ENCODE results near the gene SCAPER.

SCAPER gene, protein sequence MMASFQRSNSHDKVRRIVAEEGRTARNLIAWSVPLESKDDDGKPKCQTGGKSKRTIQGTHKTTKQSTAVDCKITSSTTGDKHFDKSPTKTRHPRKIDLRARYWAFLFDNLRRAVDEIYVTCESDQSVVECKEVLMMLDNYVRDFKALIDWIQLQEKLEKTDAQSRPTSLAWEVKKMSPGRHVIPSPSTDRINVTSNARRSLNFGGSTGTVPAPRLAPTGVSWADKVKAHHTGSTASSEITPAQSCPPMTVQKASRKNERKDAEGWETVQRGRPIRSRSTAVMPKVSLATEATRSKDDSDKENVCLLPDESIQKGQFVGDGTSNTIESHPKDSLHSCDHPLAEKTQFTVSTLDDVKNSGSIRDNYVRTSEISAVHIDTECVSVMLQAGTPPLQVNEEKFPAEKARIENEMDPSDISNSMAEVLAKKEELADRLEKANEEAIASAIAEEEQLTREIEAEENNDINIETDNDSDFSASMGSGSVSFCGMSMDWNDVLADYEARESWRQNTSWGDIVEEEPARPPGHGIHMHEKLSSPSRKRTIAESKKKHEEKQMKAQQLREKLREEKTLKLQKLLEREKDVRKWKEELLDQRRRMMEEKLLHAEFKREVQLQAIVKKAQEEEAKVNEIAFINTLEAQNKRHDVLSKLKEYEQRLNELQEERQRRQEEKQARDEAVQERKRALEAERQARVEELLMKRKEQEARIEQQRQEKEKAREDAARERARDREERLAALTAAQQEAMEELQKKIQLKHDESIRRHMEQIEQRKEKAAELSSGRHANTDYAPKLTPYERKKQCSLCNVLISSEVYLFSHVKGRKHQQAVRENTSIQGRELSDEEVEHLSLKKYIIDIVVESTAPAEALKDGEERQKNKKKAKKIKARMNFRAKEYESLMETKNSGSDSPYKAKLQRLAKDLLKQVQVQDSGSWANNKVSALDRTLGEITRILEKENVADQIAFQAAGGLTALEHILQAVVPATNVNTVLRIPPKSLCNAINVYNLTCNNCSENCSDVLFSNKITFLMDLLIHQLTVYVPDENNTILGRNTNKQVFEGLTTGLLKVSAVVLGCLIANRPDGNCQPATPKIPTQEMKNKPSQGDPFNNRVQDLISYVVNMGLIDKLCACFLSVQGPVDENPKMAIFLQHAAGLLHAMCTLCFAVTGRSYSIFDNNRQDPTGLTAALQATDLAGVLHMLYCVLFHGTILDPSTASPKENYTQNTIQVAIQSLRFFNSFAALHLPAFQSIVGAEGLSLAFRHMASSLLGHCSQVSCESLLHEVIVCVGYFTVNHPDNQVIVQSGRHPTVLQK (N-terminal part only)

DNA sequence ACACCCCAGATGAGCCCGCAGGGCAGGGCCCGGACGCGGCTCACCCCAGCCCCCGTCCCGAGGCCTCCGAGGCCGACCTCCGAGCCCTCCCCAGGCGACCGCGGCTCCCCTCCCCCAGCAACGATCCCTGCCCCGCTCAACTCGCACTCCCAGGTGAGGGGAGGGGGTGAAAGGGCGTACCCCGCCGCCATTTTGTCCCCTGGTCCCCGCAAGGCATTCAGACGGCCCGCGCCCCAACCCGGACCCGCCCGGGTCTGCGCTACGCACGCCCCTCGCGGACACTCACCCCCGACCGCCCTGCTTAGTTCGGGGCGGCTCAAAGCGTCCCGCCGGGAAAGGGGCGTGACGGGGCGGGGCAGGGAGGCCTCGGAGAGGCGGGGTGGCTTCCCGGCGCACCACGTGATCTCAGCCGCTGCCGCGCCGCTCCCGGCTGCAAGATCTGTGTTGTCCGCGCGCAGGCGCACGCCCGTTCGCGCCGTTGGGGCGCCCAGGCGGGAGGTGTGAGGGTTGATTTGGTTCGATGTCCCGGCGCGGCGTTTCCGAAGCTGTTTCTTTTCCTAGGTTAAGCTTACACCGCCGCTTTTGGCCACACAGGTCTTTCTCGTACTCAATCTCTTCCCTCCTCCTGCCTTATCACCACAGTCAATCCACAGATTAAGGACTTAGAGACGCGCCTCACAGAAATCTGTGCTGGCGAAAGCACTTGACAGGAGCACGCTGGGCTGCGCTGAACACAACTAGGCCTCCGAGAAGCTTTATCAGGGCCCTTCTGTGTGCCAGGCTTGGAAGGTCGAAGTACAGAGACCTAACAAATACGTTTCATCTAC, at the start of gene SCAPER:
Gene SCAPER, minus strand, starts transcription at position 328 of the 827 bp plus-strand sequence. CDS start 21,523 bp downstream, outside the sequence.
- DNase-seq (ENCODE audit: low read depth): peak; percentile 89

- no peak for DNase-seq (ENCODE audit: low read depth)
These were observed 49.6 kb upstream of the SCAPER start for GRCh38 chr15:76954744-76955143.

DNA sequence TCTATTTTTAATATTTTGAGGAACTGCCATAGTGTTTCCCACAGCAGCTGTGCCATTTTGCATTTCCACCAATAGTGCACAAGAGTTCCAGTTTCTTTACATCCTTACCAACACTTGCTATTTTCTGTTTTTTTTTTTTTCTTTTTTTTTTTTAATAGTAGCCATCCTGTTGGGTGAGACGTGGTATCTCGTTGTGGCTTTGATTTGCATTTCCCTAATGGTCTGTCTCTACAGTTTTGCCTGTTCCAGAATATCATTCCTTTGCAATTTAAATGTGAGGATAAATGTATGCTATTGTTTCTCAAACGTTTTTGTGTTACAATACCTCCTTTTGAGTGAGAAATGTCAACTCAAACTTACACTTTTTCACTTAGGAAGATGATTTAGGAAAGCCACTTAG, 48.8 kb upstream of the SCAPER start:
- DNase-seq (ENCODE audit: low read depth): no peak

DNA sequence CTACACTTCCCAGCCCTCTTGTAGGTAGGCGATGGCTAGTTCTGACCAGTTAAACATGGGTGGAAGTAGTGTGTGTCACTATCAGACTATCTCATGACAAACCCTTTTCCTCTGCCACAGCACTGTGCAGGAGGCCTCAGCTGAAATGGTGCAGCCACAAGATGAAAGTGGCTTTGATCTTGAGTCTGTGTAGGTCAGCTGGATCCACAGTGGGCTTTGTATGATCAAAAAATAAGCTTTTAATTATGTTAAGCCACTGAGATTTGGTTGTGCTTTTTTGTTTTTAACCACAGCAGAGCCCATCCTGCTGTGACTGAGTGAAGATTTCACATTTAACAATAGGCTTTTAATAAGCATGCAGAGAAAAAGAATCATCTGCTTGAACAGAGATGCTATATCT, 46.1 kb upstream of the SCAPER start:
- no peak for DNase-seq (ENCODE audit: low read depth)

DNA sequence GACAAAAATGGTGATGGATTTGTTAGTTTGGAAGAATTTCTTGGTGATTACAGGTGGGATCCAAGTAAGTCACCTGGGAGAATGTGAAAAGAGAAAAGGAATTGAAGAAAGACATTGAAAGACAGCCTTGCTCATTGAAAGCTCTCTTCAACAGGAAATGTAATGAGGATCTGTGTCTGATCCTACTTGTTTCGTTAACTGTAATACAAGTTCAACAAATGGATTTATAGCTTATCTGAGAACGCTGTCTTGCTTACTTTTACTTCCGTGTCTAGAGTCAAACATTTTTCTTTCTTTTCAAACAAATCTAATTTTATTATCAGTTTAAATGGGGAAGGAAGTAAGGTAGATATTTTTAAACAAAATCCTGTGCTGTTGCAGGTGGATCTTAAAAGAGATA, 42.3 kb upstream of the SCAPER start:
- DNase-seq (ENCODE audit: low read depth): no peak

DNA sequence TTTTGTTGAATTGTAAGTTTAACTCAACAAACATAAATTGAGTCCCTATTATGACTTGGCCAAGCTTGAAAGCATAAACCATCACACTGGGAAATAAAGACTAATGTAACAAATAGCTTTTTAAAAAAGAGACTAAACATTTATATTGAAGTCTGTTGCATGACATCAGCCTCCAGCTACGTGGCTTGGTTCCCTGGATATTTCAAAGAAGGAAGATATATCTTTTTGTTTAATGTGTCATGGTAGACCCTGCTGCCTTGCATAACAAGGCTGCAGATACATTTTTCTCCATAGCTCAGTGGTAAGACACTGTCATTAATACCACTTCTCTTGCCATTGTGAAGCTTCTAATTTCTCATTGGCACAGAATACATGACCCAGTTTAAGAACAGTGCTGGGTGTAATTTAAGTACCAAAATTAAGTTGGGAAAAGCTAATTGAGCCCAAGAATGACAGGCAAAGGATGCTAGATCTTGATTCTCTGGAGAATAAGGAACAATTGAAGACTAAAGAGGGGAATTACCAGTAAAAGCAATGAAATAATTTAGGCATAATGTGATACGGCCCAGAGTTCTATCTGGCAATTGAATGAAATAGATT, 40.5 kb upstream of the SCAPER start:
- no peak for DNase-seq (ENCODE audit: low read depth)

DNA sequence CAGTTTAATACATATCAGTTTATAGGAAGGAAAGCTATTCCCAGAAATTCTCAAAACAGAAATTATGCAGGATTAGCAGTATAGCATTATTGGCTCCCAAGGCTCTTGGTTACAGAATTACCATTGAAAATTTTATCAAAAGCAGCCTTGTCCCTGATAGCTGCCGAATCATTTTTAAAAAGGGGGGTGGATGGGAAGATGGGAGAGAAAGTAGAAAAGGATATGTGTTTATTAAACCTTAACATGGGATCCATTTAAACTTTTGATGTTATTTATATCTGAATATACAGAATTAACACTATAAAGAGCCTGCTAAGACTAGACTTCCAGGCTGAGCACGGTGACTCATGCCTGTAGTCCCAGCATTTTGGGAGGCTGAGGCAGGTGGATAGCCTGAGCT, 37.2 kb upstream of the SCAPER start:
- DNase-seq (ENCODE audit: low read depth): no peak

- no peak for DNase-seq (ENCODE audit: low read depth)
These were observed 36.5 kb upstream of the SCAPER start for GRCh38 chr15:76941636-76942035.

DNA sequence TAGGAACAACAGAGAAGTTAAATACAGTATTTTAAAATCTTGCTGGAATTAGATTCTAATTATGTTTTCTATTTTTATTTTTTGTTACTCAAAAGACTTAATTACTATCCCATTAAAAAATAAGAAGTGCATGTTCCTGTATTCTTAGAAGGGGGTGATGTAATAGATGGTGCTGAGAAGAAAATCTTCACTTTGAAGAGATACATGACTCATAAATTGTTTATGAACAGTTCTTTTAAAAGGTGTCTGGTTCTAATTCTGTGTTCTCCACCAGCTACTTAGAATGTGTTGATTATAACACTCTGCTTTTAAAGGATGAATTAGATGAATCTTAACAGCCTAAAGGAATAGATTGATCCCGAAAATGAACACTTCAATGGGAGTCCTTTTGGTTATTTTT, 34.6 kb upstream of the SCAPER start:
- no peak for DNase-seq (ENCODE audit: low read depth)

- DNase-seq (ENCODE audit: low read depth): no peak
These were observed 33.6 kb upstream of the SCAPER start for GRCh38 chr15:76938752-76939151.

GRCh38 chr15:76936671-76937070, 31.5 kb upstream of the SCAPER start:
- no peak for DNase-seq (ENCODE audit: low read depth)

DNA sequence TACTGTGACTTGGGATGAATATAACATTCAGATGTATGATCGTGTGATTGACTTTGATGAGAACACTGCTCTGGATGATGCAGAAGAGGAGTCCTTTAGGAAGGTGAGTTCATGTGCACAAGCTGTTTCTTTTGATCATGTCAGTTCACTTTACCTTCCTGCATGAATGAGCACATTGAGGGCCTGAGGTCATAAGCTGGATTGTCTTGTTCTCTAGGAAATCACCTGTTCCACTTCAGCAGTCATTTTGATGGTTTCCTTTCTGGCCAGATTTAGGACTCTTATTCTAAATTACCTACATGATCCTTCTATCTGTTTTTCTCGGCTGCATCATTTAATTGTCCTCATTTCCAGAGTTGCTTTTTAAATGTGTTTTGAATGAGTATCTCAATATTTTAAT, 30.5 kb upstream of the SCAPER start:
- DNase-seq (ENCODE audit: low read depth): no peak

DNA sequence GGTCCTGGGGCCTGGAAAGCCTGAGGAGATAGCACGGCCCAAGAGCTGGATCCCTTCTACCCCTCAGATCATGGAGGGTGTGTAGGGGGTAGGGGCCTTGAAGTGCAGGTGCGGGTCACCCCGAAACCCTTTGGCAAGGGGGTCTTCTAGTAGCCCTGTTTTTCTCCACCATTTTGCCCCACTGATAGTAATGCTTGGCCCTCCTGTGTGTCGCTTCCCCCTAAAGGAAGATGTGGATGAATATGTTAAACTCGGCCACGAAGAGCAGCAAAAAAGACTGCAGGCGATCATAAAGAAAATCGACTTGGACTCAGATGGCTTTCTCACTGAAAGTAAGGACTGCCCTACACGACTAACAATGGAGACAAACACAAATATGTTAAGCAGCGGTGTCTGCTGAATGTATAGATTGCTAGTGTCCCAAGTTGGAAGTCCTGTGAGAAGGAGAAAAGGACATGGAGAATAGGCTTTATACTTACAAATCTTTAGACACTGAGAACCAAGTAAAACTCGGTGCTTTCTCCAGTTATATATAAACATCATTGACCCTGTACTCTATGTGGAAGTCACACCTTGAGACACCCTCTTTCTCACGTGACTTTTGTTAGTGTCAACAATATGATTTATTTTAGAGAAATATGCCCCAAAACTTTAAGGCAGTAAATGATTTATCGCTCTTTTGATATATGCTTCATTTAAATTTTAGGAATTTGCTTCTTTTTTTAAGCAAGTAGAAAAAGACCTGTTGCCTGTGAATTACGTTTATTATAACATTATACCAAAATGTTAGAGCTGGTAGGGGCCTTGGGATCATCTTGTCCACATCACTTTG, 27.2 kb upstream of the SCAPER start:
- DNase-seq (ENCODE audit: low read depth): no peak

DNA sequence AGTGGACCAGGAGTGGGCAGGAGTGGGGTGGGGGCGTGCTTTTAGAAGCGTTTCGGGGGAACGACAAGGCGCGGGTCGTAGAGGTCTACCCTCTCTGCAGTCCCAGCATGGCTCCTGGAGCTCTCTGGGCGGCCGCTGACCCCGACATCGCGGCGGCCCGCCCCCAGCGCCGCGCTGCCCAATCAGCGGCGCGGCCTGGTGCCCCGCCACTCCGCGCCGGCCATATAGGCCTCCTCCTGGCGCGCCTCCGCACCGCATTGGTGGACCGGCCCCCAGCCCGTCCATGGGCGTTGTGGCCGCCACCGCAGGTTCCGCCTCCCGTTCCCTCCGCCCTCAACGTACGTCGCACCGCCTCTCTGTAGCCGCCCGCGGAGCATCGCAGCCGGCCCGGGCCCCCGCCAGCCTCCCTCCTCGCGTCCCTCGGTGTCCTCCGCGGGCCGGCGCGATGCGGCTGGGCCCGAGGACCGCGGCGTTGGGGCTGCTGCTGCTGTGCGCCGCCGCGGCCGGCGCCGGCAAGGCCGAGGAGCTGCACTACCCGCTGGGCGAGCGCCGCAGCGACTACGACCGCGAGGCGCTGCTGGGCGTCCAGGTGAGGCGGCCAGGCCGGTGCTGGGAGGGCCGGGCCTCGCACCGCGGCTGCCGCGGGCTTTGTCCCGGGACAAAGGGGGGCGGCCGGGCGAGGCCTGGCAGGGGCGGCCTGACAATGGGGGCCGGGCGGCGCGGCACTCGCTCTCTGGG, 26.4 kb upstream of the SCAPER start, which contains the start of gene RCN2:
Gene RCN2, plus strand, starts transcription at position 353 of the 738 bp plus-strand sequence. Its CDS starts 93 bp downstream, at position 446.
- DNase-seq (ENCODE audit: low read depth): peak; percentile 90

- DNase-seq (ENCODE audit: low read depth): no peak
These were observed 25.8 kb upstream of the SCAPER start for GRCh38 chr15:76930831-76931396.

- no peak for DNase-seq (ENCODE audit: low read depth)
These were observed 24.0 kb upstream of the SCAPER start for GRCh38 chr15:76929011-76929760.

GRCh38 chr15:76928201-76928600, 23.1 kb upstream of the SCAPER start:
- no peak for DNase-seq (ENCODE audit: low read depth)

- no peak for DNase-seq (ENCODE audit: low read depth)
These were observed 11.2 kb upstream of the SCAPER start for GRCh38 chr15:76916369-76916768.
